GM12874 (cell line): ENCODE measurements around the gene ERVH48-1.

ENCODE experiments used
- CTCF ChIP-seq: IDR thresholded peaks from 2 replicates; pipeline ENCODE4 v1.5.1; 2011; ENCODE audit warnings: low read depth, mild to moderate bottlenecking, control low read depth, low read length, moderate library complexity; ENCODE audit not compliant: insufficient read depth

ERVH48-1 gene

GRCh38 chr21:42923553-42924432 lies 1.6 kb downstream of the ERVH48-1 start:
- TF ChIP-seq CTCF = peak; percentile 76

- TF ChIP-seq CTCF = no peak
Measured at GRCh38 chr21:42922918-42923317, 2.5 kb downstream of the ERVH48-1 start.

GRCh38 chr21:42921927-42922326 lies 3.5 kb downstream of the ERVH48-1 start:
- no peak for TF ChIP-seq CTCF

- TF ChIP-seq CTCF = no peak
Measured at GRCh38 chr21:42918291-42918690, 7.1 kb downstream of the ERVH48-1 start.

- TF ChIP-seq CTCF = no peak
Measured at GRCh38 chr21:42913476-42913875, 12.0 kb downstream of the ERVH48-1 start.

GRCh38 chr21:42906233-42906632 lies 19.2 kb downstream of the ERVH48-1 start:
- no peak for TF ChIP-seq CTCF

GRCh38 chr21:42905195-42905594 lies 20.2 kb downstream of the ERVH48-1 start:
- no peak for TF ChIP-seq CTCF
